Transverse colon (tissue), 4 donors: ENCODE data around the gene PLA2G4B. TPM values are rescaled to one million over a fixed set of nuclear protein-coding genes. Genes with fewer than 3 reads are reported as not detected.

Experiments used
- DNase-seq: peaks from one replicate; pipeline ENCODE4 v3.0.0-alpha.2; 2019
- H3K27ac ChIP-seq, 4 donors: fragments of 200-600 bp; sonication (generic); 2 replicates each; pipeline ENCODE4 v1.5.1; 2016 to 2018; ENCODE audit warnings: inconsistent platforms in 4 of 4
- H3K27me3 ChIP-seq: fragments of 200-600 bp; sonication (generic); 2 replicates; pipeline ENCODE4 v1.5.1; 2017; ENCODE audit warnings: inconsistent platforms
- H3K36me3 ChIP-seq, 4 donors: fragments of 200-600 bp; sonication (generic); 2 replicates each; pipeline ENCODE4 v1.5.1; 2017 to 2019; ENCODE audit warnings: inconsistent platforms in 4 of 4
- H3K4me1 ChIP-seq, 4 donors: fragments of 200-600 bp; sonication (generic); 2 replicates each; pipeline ENCODE4 v1.5.1; 2017 to 2020; ENCODE audit warnings: inconsistent platforms in 4 of 4
- H3K4me3 ChIP-seq, 4 donors: fragments of 200-600 bp; sonication (generic); 1 replicate in 1 of 4; 2 replicates in 3 of 4; pipeline versions ENCODE4 v1.5.1 to v1.6.1; 2017 to 2019; ENCODE audit warnings: inconsistent platforms in 4 of 4
- H3K9me3 ChIP-seq, 2 donors: fragments of 200-600 bp; sonication (generic); 2 replicates each; pipeline ENCODE4 v1.5.1; 2017 to 2019; ENCODE audit warnings: inconsistent platforms in 2 of 2
- CTCF ChIP-seq, 5 experiments: fragments of 200-600 bp in 3 of 5; fragments of 450-650 bp in 2 of 5; sonication (generic) in 3 of 5; IDR thresholded peaks; 1 replicate in 2 of 5; 2 replicates in 3 of 5; pipeline ENCODE4 v1.5.1; 2016 to 2017; ENCODE audit warnings: antibody characterized with exemption in 5 of 5, inconsistent platforms in 3 of 5, mild to moderate bottlenecking in 2 of 5, moderate library complexity in 1 of 5
- EP300 ChIP-seq: sonication (generic); formaldehyde crosslinking; IDR thresholded peaks from one replicate; pipeline ENCODE4 v1.6.1; 2017; ENCODE audit warnings: antibody characterized with exemption, low read depth
- POLR2A ChIP-seq: fragments of 450-650 bp; IDR thresholded peaks from one replicate; pipeline ENCODE4 v1.6.1; 2016; ENCODE audit warnings: antibody characterized with exemption, mild to moderate bottlenecking, moderate library complexity
- POLR2AphosphoS5 ChIP-seq, 3 donors: sonication (generic); formaldehyde crosslinking; IDR thresholded peaks; one replicate each; pipeline ENCODE4 v1.6.1; 2016; ENCODE audit warnings: antibody characterized with exemption in 3 of 3
- WGBS, 2 donors: methylation state at CpG; one replicate each; pipeline ENCODE4 v1.1.5; 2018; ENCODE audit warnings: low coverage in 1 of 2; 5-methylcytosine and 5-hydroxymethylcytosine counted together
- in situ Hi-C, 4 donors: fragments of 200-750 bp; cut with MboI; loops; one replicate each; pipeline versions ENCODE4 v1.15.0 to v1.15.1; 2017; ENCODE audit warnings: low sequenced_read_pairs in 3 of 4, low pct_ligation_motif_present in 1 of 4, low pct_unique_long_range_greater_than_20kb in 1 of 4
- intact Hi-C: fragments of 100-400 bp; cut with DNase I; formaldehyde crosslinking; loops from one replicate; pipeline ENCODE4 v1.15.1; 2023; ENCODE audit warnings: low total_unique reads
- total RNA-seq, 4 donors: library from RNA; depleted of rRNA; stranded (reverse); fragments of >200 nt; gene quantifications; one replicate each; pipeline ENCODE4 v1.1.0, GENCODE V29; 2016

Gene PLA2G4B
- total RNA-seq, 4 donors from 2014 or later = 1.6 to 5.2 (median 3.5) TPM; not detected in 1

GRCh38 chr15:41879321-41879845 is 40.7 kb downstream of the PLA2G4B start:
- in situ Hi-C loops = no loop called here
- Histone ChIP-seq H3K27me3 (peaks cover 27% of the 10 kb centered on the region), H3K9me3 (no peaks in the 10 kb centered on the region), H3K36me3 (no peaks in the 10 kb centered on the region), H3K27ac (no peak overlapping the region), H3K4me3 (no peak overlapping the region), H3K4me1 (peaks cover 3 to 14% (median 13%) of the 10 kb centered on the region in 4 donors)
- intact Hi-C loops = no loop called here
- DNase-seq = no peak
- WGBS, 2 donors = 90% methylated on average over 10 of the region's 10 CpGs; no CpG with 5 or more reads in 1 of the 2 donors
- TF ChIP-seq EP300 (no peak), POLR2A (no peak), POLR2AphosphoS5 (IDR thresholded peaks at IDR 0.05) (no peak), CTCF (IDR thresholded peaks at IDR 0.05) (no peak)

- 91% methylated on average over 8 of the region's 10 CpGs; no CpG with 5 or more reads in 1 of the 2 donors for WGBS, 2 donors
- Histone ChIP-seq H3K36me3 (no peaks in the 10 kb centered on the region), H3K4me1 (peaks cover 3 to 14% (median 13%) of the 10 kb centered on the region in 4 donors), H3K4me3 (no peak overlapping the region), H3K27me3 (peaks cover 27% of the 10 kb centered on the region), H3K9me3 (no peaks in the 10 kb centered on the region), H3K27ac (no peak overlapping the region)
- TF ChIP-seq EP300 = no peak
- no peak for TF ChIP-seq CTCF (IDR thresholded peaks at IDR 0.05)
- no peak for TF ChIP-seq POLR2AphosphoS5 (IDR thresholded peaks at IDR 0.05)
- TF ChIP-seq POLR2A = no peak
- in situ Hi-C loops (no loop called here), intact Hi-C loops (no loop called here)
- no peak for DNase-seq
Observed at GRCh38 chr15:41880156-41880877, 41.7 kb downstream of the PLA2G4B start.

GRCh38 chr15:41881086-41881485 is 42.4 kb downstream of the PLA2G4B start:
- TF ChIP-seq POLR2AphosphoS5 (IDR thresholded peaks at IDR 0.05) = no peak
- TF ChIP-seq POLR2A = no peak
- no peak for TF ChIP-seq EP300
- no peak for TF ChIP-seq CTCF (IDR thresholded peaks at IDR 0.05)
- DNase-seq = no peak
- intact Hi-C loops = no loop called here
- Histone ChIP-seq H3K4me1 (peaks cover 3 to 14% (median 13%) of the 10 kb centered on the region in 4 donors), H3K27me3 (peaks cover 27% of the 10 kb centered on the region), H3K36me3 (no peaks in the 10 kb centered on the region), H3K9me3 (no peaks in the 10 kb centered on the region), H3K4me3 (no peak overlapping the region), H3K27ac (no peak overlapping the region)
- 84% methylated on average over 8 of the region's 8 CpGs; no CpG with 5 or more reads in 1 of the 2 donors for WGBS, 2 donors
- in situ Hi-C loops = no loop called here

- H3K27ac ChIP-seq = no peak overlapping the region
- intact Hi-C loops = no loop called here
Observed at GRCh38 chr15:41881550-41881919, 42.9 kb downstream of the PLA2G4B start.

More at GRCh38 chr15:41881550-41881919, 42.9 kb downstream of the PLA2G4B start:
- no peak for DNase-seq
- Histone ChIP-seq H3K4me1 (peaks cover 3 to 14% (median 13%) of the 10 kb centered on the region in 4 donors), H3K9me3 (no peaks in the 10 kb centered on the region), H3K4me3 (peak overlapping the region in 2 of 4 donors; percentile 32 to 42), H3K36me3 (no peaks in the 10 kb centered on the region), H3K27me3 (peaks cover 27% of the 10 kb centered on the region)
- WGBS, 2 donors = 53% methylated on average over 10 of the region's 10 CpGs; no CpG with 5 or more reads in 1 of the 2 donors
- no peak for TF ChIP-seq POLR2A
- no peak for TF ChIP-seq POLR2AphosphoS5 (IDR thresholded peaks at IDR 0.05)
- no peak for TF ChIP-seq CTCF (IDR thresholded peaks at IDR 0.05)
- TF ChIP-seq EP300 = no peak
- in situ Hi-C loops = no loop called here
